Endothelial cell of umbilical vein (primary cell): ENCODE data around the gene VWC2. TPM values are rescaled to one million over a fixed set of nuclear protein-coding genes. Genes with fewer than 3 reads are reported as not detected.

Source experiments
- BruUV-seq: library from RNA; stranded (reverse); fragments of 400-500 nt; replicated peaks from 2 replicates; lab custom pipeline; 2021; lab: Mats Ljungman, UMichigan
- CTCF ChIA-PET: fragments of 300-600, 350-600 bp; sonication (Branson Sonifier 250); formaldehyde crosslinking; loops from one replicate; lab custom pipeline; 2021; ENCODE audit warnings: antibody characterized with exemption, inconsistent platforms; lab: Charles Lee
- POLR2A ChIA-PET: fragments of 300-600, 350-600 bp; sonication (Branson Sonifier 250); formaldehyde crosslinking; loops from one replicate; lab custom pipeline; 2021; ENCODE audit warnings: antibody characterized with exemption, inconsistent platforms; lab: Charles Lee
- DNase-seq: peaks from one replicate; pipeline ENCODE4 v3.0.0-alpha.2; 2011; ENCODE audit warnings: low read depth, low spot score
- FAIRE-seq: peaks from 2 replicates; lab custom pipeline; 2011; peaks lifted over from hg19 to GRCh38; lab: Jason Lieb, UNC
- H2AFZ ChIP-seq: 2 replicates; pipeline ENCODE4 v1.6.0; 2012; ENCODE audit warnings: low read depth, low read length, control low read depth, inconsistent platforms
- H3K27ac ChIP-seq: 2 replicates; pipeline ENCODE4 v1.5.1; 2011; ENCODE audit warnings: low read depth, mild to moderate bottlenecking, control low read depth, low read length, moderate library complexity; ENCODE audit not compliant: insufficient read depth
- H3K27me3 ChIP-seq, 2 experiments: 2 replicates each; pipeline versions ENCODE4 v1.6.0 to v1.6.1; 2011; ENCODE audit warnings: low read length in 2 of 2, mixed read lengths in 1 of 2; ENCODE audit not compliant: control insufficient read depth in 2 of 2, insufficient read depth in 2 of 2
- H3K36me3 ChIP-seq, 2 experiments: 2 replicates in 1 of 2; 3 replicates in 1 of 2; pipeline ENCODE4 v1.5.1; 2011; ENCODE audit warnings: low read length in 2 of 2, mild to moderate bottlenecking in 1 of 2, moderate library complexity in 1 of 2; ENCODE audit not compliant: control insufficient read depth in 2 of 2, insufficient read depth in 2 of 2; ENCODE audit errors: extremely low read depth in 1 of 2
- H3K4me1 ChIP-seq: 3 replicates; pipeline ENCODE4 v1.5.1; 2011; ENCODE audit warnings: mild to moderate bottlenecking, low read length; ENCODE audit not compliant: control insufficient read depth, insufficient read depth; ENCODE audit errors: extremely low read depth
- H3K4me2 ChIP-seq: 2 replicates; pipeline ENCODE4 v1.6.1; 2011; ENCODE audit warnings: low read length, control low read depth, mixed read lengths; ENCODE audit not compliant: insufficient read depth
- H3K4me3 ChIP-seq, 3 experiments: fragments of 200-600 bp in 1 of 3; sonication (generic), shearing (Covaris generic) in 1 of 3; replicated peaks in 1 of 3; 2 replicates each; pipeline ENCODE4 v1.5.1; 2011 to 2016; ENCODE audit warnings: control low read depth in 3 of 3, low read length in 3 of 3, mild to moderate bottlenecking in 2 of 3, inconsistent platforms in 1 of 3, low read depth in 1 of 3, moderate library complexity in 1 of 3; ENCODE audit not compliant: insufficient read depth in 1 of 3
- H3K79me2 ChIP-seq: 2 replicates; pipeline ENCODE4 v1.6.0; 2012; ENCODE audit warnings: low read length, inconsistent platforms; ENCODE audit not compliant: control insufficient read depth, insufficient read depth
- H3K9ac ChIP-seq: replicated peaks from 2 replicates; pipeline ENCODE3; 2011; ENCODE audit warnings: low read length, control low read depth; ENCODE audit not compliant: insufficient read depth; ENCODE audit errors: extremely low read depth
- H3K9me1 ChIP-seq: replicated peaks from 3 replicates; pipeline ENCODE4 v1.6.0; 2011; ENCODE audit warnings: mild to moderate bottlenecking, low read length; ENCODE audit not compliant: control insufficient read depth, insufficient read depth; ENCODE audit errors: extremely low read depth
- H3K9me3 ChIP-seq: replicated peaks from 2 replicates; pipeline ENCODE4 v1.5.1; 2012; ENCODE audit warnings: low read length, inconsistent platforms; ENCODE audit not compliant: control insufficient read depth, insufficient read depth
- H4K20me1 ChIP-seq: replicated peaks from 2 replicates; pipeline ENCODE3; 2011; ENCODE audit warnings: mild to moderate bottlenecking, low read length; ENCODE audit not compliant: control insufficient read depth, insufficient read depth; ENCODE audit errors: extremely low read depth
- EZH2 ChIP-seq: IDR thresholded peaks from 2 replicates; pipeline ENCODE4 v1.6.1; 2012; ENCODE audit warnings: borderline replicate concordance, low read depth, mild to moderate bottlenecking, moderate library complexity, low read length, inconsistent platforms; ENCODE audit not compliant: severe bottlenecking
- FOS ChIP-seq: IDR thresholded peaks from 2 replicates; pipeline ENCODE4 v1.6.1; 2011; ENCODE audit warnings: mild to moderate bottlenecking, low read length, moderate library complexity, borderline replicate concordance; ENCODE audit not compliant: insufficient read depth
- GATA2 ChIP-seq: IDR thresholded peaks from 2 replicates; pipeline ENCODE4 v1.7.0; 2011; ENCODE audit warnings: low read depth, mild to moderate bottlenecking, moderate library complexity, mixed read lengths, low read length; ENCODE audit not compliant: insufficient read length, insufficient read depth
- JUN ChIP-seq: IDR thresholded peaks from 2 replicates; pipeline ENCODE4 v1.6.1; 2011; ENCODE audit warnings: borderline replicate concordance, low read depth; ENCODE audit not compliant: insufficient read length, insufficient read depth
- MYC ChIP-seq: IDR thresholded peaks from one replicate; pipeline ENCODE4 v1.6.1; 2011; ENCODE audit warnings: mild to moderate bottlenecking, low read depth, low read length
- POLR2A ChIP-seq: IDR thresholded peaks from 2 replicates; pipeline ENCODE4 v1.6.1; 2012; ENCODE audit warnings: low read depth, mild to moderate bottlenecking, control low read depth, low read length
- POLR2AphosphoS5 ChIP-seq: IDR thresholded peaks from 2 replicates; pipeline ENCODE4 v1.6.1; 2012; ENCODE audit warnings: low read depth, mild to moderate bottlenecking, control low read depth, low read length, moderate library complexity; ENCODE audit not compliant: insufficient read depth
- dilution Hi-C: fragments of 300-500 bp; cut with MboI; formaldehyde crosslinking; loops from one replicate; pipeline ENCODE4 v1.15.0; 2019; ENCODE audit warnings: low sequenced_read_pairs; ENCODE audit not compliant: extremely low pct_ligation_motif_present
- intact Hi-C: fragments of 100-400 bp; cut with micrococcal nuclease; formaldehyde crosslinking; loops from one replicate; pipeline ENCODE4 v1.10.0; 2022
- polyA plus RNA-seq, 4 experiments: library from polyadenylated mRNA; depleted of rRNA in 3 of 4; stranded (reverse) in 3 of 4; unstranded in 1 of 4; fragments of >200 nt; gene quantifications; 2 replicates each; pipeline versions ENCODE4 v1.2.1 to v1.2.3, GENCODE V29; 2011 to 2012; ENCODE audit warnings: missing spikeins in 1 of 4
- total RNA-seq: library from RNA; stranded (reverse); gene quantifications from 2 replicates; pipeline ENCODE4 v1.2.3, GENCODE V29; 2021
- TF ChIP-seq, protein P1 (sequence below), 2 donors: IDR thresholded peaks; 1 replicate in 1 of 2; 2 replicates in 1 of 2; pipeline ENCODE4 v1.5.1; 2011; ENCODE audit warnings: low read length in 2 of 2, mild to moderate bottlenecking in 2 of 2, moderate library complexity in 2 of 2, control low read depth in 1 of 2, inconsistent platforms in 1 of 2, low read depth in 1 of 2; ENCODE audit not compliant: insufficient read depth in 1 of 2; ENCODE audit errors: extremely low read depth in 1 of 2
- TF ChIP-seq, protein P2 (sequence below): IDR thresholded peaks from 2 replicates; pipeline ENCODE4 v1.6.1; 2011; ENCODE audit not compliant: insufficient read depth, insufficient read length

VWC2 gene
- total and polyA plus RNA-seq, 2 donors (not counting 3 experiments of a cell fraction or from before 2014, with no cell fraction given) = not detected

DNA sequence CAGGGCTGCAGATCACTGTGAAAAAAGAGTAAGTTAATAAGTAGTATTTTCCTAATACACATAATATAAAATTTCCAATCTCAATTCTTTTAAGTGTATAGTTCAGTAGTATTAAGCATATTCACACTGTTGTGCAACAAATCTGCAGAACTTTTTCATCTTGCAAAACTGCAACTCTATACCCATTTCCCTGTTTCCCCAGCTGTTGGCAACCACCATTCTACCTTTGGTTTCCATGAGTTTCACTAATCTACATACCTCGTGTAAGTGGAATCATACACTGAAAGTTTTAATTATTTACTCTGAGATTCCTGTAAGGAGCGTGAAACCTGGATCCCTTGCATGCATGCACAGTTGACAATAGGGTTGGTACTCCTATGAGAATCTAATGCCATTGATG lies 164.2 kb downstream of the VWC2 start:
- no peak overlapping the region for H2AFZ ChIP-seq
- no peak overlapping the region for H3K4me3 ChIP-seq
- H3K9me1 ChIP-seq = no peaks in the 10 kb centered on the region
- dilution Hi-C loops (no loop called here), intact Hi-C loops (no loop called here)
- FAIRE-seq (no peak), DNase-seq (no peak)
- H3K36me3 ChIP-seq = no peaks in the 10 kb centered on the region
- no peaks in the 10 kb centered on the region for H4K20me1 ChIP-seq
- ChIA-PET CTCF (no interaction called here), POLR2A (no interaction called here)
- no peaks in the 10 kb centered on the region for H3K27me3 ChIP-seq
- no peak overlapping the region for H3K27ac ChIP-seq
- H3K4me1 ChIP-seq = no peaks in the 10 kb centered on the region
- TF ChIP-seq MYC (no peak), POLR2A (no peak), JUN (no peak), POLR2AphosphoS5 (no peak), GATA2 (no peak), FOS (no peak), EZH2 (no peak)
- TF ChIP-seq, protein P1, sequence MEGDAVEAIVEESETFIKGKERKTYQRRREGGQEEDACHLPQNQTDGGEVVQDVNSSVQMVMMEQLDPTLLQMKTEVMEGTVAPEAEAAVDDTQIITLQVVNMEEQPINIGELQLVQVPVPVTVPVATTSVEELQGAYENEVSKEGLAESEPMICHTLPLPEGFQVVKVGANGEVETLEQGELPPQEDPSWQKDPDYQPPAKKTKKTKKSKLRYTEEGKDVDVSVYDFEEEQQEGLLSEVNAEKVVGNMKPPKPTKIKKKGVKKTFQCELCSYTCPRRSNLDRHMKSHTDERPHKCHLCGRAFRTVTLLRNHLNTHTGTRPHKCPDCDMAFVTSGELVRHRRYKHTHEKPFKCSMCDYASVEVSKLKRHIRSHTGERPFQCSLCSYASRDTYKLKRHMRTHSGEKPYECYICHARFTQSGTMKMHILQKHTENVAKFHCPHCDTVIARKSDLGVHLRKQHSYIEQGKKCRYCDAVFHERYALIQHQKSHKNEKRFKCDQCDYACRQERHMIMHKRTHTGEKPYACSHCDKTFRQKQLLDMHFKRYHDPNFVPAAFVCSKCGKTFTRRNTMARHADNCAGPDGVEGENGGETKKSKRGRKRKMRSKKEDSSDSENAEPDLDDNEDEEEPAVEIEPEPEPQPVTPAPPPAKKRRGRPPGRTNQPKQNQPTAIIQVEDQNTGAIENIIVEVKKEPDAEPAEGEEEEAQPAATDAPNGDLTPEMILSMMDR (IDR thresholded peaks at IDR 0.05; ENCODE audit: extremely low read depth in 1 of 2, insufficient read depth in 1 of 2, low read depth in 1 of 2, low read length in 2 of 2) = no peak
- TF ChIP-seq, protein P2, sequence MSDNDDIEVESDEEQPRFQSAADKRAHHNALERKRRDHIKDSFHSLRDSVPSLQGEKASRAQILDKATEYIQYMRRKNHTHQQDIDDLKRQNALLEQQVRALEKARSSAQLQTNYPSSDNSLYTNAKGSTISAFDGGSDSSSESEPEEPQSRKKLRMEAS = no peak
- no TSS peak for BruUV-seq
- peaks cover 1% of the 10 kb centered on the region for H3K9me3 ChIP-seq
- H3K79me2 ChIP-seq = no peaks in the 10 kb centered on the region
- H3K4me2 ChIP-seq = no peak overlapping the region
- no peak overlapping the region for H3K9ac ChIP-seq
